ENCODE measurements around the gene TMEM86A. TPM values are rescaled to one million over a fixed set of nuclear protein-coding genes. Genes with fewer than 3 reads are reported as not detected.
A peak's percentile ranks its signal among the peaks of the same experiment; 100 is the strongest.

TMEM86A gene
- total RNA-seq, 3 donors from 2014 or later: 0.13 to 0.38 (median 0.18) TPM

GRCh38 chr11:18705651-18706281 is 7.2 kb downstream of the TMEM86A start:
- H3K9me3 Mint-ChIP-seq: no peaks in the 10 kb centered on the region

GRCh38 chr11:18706330-18707243 is 8.0 kb downstream of the TMEM86A start:
- peak; percentile 68 to 74 for ATAC-seq
- Mint-ChIP-seq H3K36me3 (ENCODE audit: insufficient read depth) (no peaks in the 10 kb centered on the region), H3K27me3 (ENCODE audit: low read depth) (peaks cover 3% of the 10 kb centered on the region), H3K9me3 (no peaks in the 10 kb centered on the region), H3K4me3 (peak overlapping the region; percentile 92), H3K4me1 (ENCODE audit: low read depth) (peaks cover 25% of the 10 kb centered on the region)
- peak; percentile 45 for DNase-seq

More at GRCh38 chr11:18705651-18706281, 7.2 kb downstream of the TMEM86A start:
- Mint-ChIP-seq H3K27me3 (ENCODE audit: low read depth) (peaks cover 4% of the 10 kb centered on the region), H3K4me1 (ENCODE audit: low read depth) (peaks cover 25% of the 10 kb centered on the region), H3K36me3 (ENCODE audit: insufficient read depth) (no peaks in the 10 kb centered on the region), H3K4me3 (peak overlapping the region; percentile 58)
- ATAC-seq (peak; percentile 51 to 60), DNase-seq (no peak)

GRCh38 chr11:18707811-18708340 is 9.3 kb downstream of the TMEM86A start:
- Mint-ChIP-seq H3K27me3 (ENCODE audit: low read depth) (peaks cover 3% of the 10 kb centered on the region), H3K4me1 (ENCODE audit: low read depth) (peaks cover 25% of the 10 kb centered on the region), H3K9me3 (no peaks in the 10 kb centered on the region), H3K36me3 (ENCODE audit: insufficient read depth) (no peaks in the 10 kb centered on the region), H3K4me3 (peak overlapping the region; percentile 63)
- ATAC-seq (no peak), DNase-seq (no peak)

GRCh38 chr11:18709414-18709813 is 10.8 kb downstream of the TMEM86A start:
- Mint-ChIP-seq H3K4me3 (no peak overlapping the region), H3K4me1 (ENCODE audit: low read depth) (peaks cover 25% of the 10 kb centered on the region), H3K27me3 (ENCODE audit: low read depth) (peaks cover 3% of the 10 kb centered on the region), H3K36me3 (ENCODE audit: insufficient read depth) (no peaks in the 10 kb centered on the region), H3K9me3 (no peaks in the 10 kb centered on the region)
- ATAC-seq (no peak), DNase-seq (no peak)

GRCh38 chr11:18710545-18710944 is 12.0 kb downstream of the TMEM86A start:
- ATAC-seq (no peak), DNase-seq (no peak)
- no peaks in the 10 kb centered on the region for H3K9me3 Mint-ChIP-seq
- H3K27me3 Mint-ChIP-seq (ENCODE audit: low read depth): no peaks in the 10 kb centered on the region
- no peaks in the 10 kb centered on the region for H3K36me3 Mint-ChIP-seq (ENCODE audit: insufficient read depth)
- peaks cover 15% of the 10 kb centered on the region for H3K4me1 Mint-ChIP-seq (ENCODE audit: low read depth)
- no peak overlapping the region for H3K4me3 Mint-ChIP-seq

GRCh38 chr11:18713646-18714442 is 15.3 kb downstream of the TMEM86A start:
- H3K36me3 Mint-ChIP-seq (ENCODE audit: insufficient read depth): no peaks in the 10 kb centered on the region
- ATAC-seq: no peak
- peaks cover 2% of the 10 kb centered on the region for H3K27me3 Mint-ChIP-seq (ENCODE audit: low read depth)
- no peaks in the 10 kb centered on the region for H3K9me3 Mint-ChIP-seq
- DNase-seq: no peak
- no peak overlapping the region for H3K4me3 Mint-ChIP-seq
- no peaks in the 10 kb centered on the region for H3K4me1 Mint-ChIP-seq (ENCODE audit: low read depth)

GRCh38 chr11:18714443-18714780 is 15.8 kb downstream of the TMEM86A start:
- Mint-ChIP-seq H3K36me3 (ENCODE audit: insufficient read depth) (no peaks in the 10 kb centered on the region), H3K4me1 (ENCODE audit: low read depth) (no peaks in the 10 kb centered on the region), H3K27me3 (ENCODE audit: low read depth) (peaks cover 2% of the 10 kb centered on the region), H3K4me3 (no peak overlapping the region), H3K9me3 (no peaks in the 10 kb centered on the region)
- DNase-seq (no peak), ATAC-seq (no peak)

- no peak for ATAC-seq
Measured at GRCh38 chr11:18715476-18715875, 16.9 kb downstream of the TMEM86A start.

DNA sequence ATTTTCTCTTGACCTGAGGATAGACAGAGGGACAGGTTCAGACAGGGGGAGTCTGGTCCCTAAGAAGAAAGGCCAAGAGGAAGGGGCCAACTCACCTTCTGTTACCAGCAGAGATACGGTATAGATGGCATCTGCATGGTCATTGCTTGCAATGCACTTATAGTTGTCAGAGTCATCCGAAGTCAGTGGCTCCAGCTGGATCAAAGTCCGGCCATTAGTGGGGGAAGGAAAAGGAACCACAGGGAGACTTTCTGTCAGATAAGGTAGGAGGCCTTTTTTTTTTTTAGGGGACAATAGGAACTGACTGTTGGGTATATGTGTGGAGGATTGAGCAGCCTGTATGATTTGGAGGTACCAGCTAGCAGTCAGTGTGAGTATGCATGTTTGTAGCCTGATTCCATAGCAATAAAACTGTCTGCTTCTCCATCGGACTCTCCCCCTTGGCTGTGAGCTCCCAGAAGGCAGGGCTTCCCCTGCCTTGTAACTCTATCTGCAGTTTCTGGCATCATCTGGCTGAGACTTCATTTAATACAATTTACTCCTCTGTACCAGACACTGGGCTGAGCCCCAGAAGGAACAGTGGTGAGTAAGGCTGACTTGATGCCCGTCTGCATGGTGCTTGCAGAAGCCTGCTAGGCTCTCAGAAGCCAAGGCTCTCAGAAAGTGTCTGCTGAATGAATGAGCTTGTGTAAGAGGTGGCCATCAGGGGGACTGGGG is 21.7 kb downstream of the TMEM86A start:
- Mint-ChIP-seq H3K4me1 (ENCODE audit: low read depth) (peaks cover 7% of the 10 kb centered on the region), H3K36me3 (ENCODE audit: insufficient read depth) (no peaks in the 10 kb centered on the region), H3K27me3 (ENCODE audit: low read depth) (peaks cover 2% of the 10 kb centered on the region), H3K4me3 (peak overlapping the region; percentile 88), H3K9me3 (no peaks in the 10 kb centered on the region)
- ATAC-seq (no peak), DNase-seq (no peak)

More at GRCh38 chr11:18715476-18715875, 16.9 kb downstream of the TMEM86A start:
- Mint-ChIP-seq H3K27me3 (ENCODE audit: low read depth) (peaks cover 2% of the 10 kb centered on the region), H3K4me1 (ENCODE audit: low read depth) (no peaks in the 10 kb centered on the region), H3K4me3 (no peak overlapping the region), H3K9me3 (no peaks in the 10 kb centered on the region), H3K36me3 (ENCODE audit: insufficient read depth) (no peaks in the 10 kb centered on the region)
- DNase-seq: no peak

DNA sequence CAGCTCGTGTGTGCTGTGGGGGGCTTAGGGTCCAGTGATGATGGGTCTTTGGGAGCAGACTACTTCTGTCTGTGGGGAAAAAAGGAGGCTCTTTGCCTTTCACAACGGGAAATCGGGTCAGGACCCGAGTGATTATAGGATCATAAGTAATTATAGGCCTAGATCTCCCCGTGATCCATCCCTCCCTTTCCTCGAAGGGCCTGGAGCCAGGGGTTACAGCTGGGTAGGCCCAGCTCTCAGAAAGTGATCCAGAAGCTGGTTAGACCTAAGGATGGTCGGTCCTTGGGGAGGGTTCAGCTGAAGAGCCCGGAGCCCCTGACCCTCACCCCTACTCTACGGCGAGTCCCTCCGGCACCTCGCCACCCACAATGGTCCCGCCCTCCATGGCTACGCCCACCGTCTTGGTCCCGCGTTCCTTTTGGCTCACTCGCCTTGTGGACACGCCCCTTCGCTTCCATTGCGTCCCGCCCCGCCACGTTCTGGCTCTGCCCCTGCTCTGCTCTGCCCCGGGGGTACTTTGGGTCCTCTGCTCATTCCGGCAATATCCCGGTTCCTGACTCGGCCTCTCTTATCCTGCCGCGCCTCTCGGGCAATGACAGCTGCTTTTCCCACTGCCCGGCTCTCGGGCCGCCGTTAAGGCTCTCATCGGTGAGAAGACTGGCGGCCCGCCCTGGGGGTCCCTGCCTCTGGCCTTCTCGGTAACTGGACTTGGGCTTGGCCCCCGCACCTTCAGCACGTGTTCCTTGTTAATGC is 22.4 kb downstream of the TMEM86A start:
- H3K36me3 Mint-ChIP-seq (ENCODE audit: insufficient read depth): no peaks in the 10 kb centered on the region
- no peaks in the 10 kb centered on the region for H3K9me3 Mint-ChIP-seq
- DNase-seq (peak; percentile 82), ATAC-seq (peak; percentile 95 to 97)
- peaks cover 2% of the 10 kb centered on the region for H3K27me3 Mint-ChIP-seq (ENCODE audit: low read depth)
- H3K4me3 Mint-ChIP-seq: peak overlapping the region; percentile 88
- H3K4me1 Mint-ChIP-seq (ENCODE audit: low read depth): peaks cover 7% of the 10 kb centered on the region

DNA sequence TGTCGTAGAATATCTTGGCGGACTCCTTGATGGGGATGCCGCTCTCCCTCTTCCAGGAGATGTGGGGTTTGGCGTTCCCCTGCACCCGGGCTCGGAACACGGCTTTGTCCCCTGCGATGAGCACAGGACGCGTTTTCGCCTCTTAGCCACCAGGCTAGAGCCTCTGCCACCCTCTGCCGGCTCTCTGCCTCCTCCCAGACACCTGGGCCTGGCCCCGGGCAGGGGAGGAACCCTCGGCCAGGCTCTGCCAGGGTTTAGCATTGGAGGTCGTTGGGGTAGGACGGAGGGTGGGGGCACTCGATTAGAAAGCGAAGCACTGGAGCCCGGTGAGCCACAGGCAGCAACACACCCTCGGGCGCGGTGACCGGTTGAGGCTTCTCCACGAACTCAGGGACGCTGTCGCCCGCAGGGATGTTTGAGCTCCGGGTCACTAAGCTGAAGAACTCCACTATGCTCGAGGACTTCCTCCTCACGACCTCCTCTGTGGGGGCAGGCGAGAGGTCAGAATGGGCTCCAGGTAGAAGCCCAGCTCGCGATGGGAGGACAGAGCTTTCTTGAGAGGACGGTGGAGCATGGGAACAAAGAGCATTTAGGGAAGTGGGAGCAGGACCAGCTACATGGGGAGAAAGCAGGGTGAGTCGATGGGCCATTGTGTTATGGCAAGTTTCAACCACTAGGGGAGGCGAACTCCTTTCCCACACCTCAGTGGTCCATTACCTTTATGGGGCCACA is 23.1 kb downstream of the TMEM86A start:
- Mint-ChIP-seq H3K4me1 (ENCODE audit: low read depth) (peaks cover 7% of the 10 kb centered on the region), H3K4me3 (peak overlapping the region; percentile 88), H3K27me3 (ENCODE audit: low read depth) (peaks cover 2% of the 10 kb centered on the region), H3K9me3 (no peaks in the 10 kb centered on the region), H3K36me3 (ENCODE audit: insufficient read depth) (no peaks in the 10 kb centered on the region)
- ATAC-seq (peak; percentile 65 to 68), DNase-seq (peak; percentile 30)

GRCh38 chr11:18722293-18722637 is 23.7 kb downstream of the TMEM86A start:
- H3K27me3 Mint-ChIP-seq (ENCODE audit: low read depth): peaks cover 2% of the 10 kb centered on the region
- ATAC-seq (no peak), DNase-seq (no peak)
- no peaks in the 10 kb centered on the region for H3K36me3 Mint-ChIP-seq (ENCODE audit: insufficient read depth)
- no peaks in the 10 kb centered on the region for H3K9me3 Mint-ChIP-seq
- peaks cover 7% of the 10 kb centered on the region for H3K4me1 Mint-ChIP-seq (ENCODE audit: low read depth)
- H3K4me3 Mint-ChIP-seq: no peak overlapping the region

DNA sequence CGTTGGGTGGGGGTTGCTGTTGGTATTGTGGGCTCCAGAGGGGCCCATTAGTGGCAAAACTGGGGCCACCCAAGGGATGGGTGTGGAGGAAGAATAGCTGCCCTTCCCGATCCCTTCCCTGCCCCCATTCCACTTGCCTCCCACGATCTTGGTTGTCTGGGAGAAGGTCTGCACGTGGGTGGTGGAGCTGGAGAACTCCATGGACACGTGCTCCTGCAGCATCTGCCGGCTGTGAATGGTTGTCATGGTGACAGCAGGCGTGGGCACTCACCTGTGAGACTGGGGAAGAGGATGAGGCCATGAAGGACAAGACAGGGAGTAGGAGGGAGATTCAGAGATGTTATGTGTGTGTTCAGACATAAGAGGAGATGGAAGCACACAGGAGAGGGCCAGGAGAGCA is 25.4 kb downstream of the TMEM86A start:
- ATAC-seq (no peak), DNase-seq (no peak)
- H3K4me3 Mint-ChIP-seq: no peak overlapping the region
- H3K36me3 Mint-ChIP-seq (ENCODE audit: insufficient read depth): no peaks in the 10 kb centered on the region
- H3K9me3 Mint-ChIP-seq: no peaks in the 10 kb centered on the region
- no peaks in the 10 kb centered on the region for H3K27me3 Mint-ChIP-seq (ENCODE audit: low read depth)
- H3K4me1 Mint-ChIP-seq (ENCODE audit: low read depth): peaks cover 12% of the 10 kb centered on the region

Measured in activated T-cell treated with anti-CD3 and anti-CD28 coated beads, Interleukin-2, amount 50 U/mL, for 4 hours (primary cell).